Stomach (tissue), 4 donors: ENCODE data around the gene C1R.

Experiments used
- EP300 ChIP-seq: sonication (generic); formaldehyde crosslinking; IDR thresholded peaks from one replicate; pipeline ENCODE4 v1.6.1; 2017; ENCODE audit warnings: antibody characterized with exemption
- POLR2A ChIP-seq, 4 donors: fragments of 450-650 bp; IDR thresholded peaks; one replicate each; pipeline ENCODE4 v1.6.1; 2016; ENCODE audit warnings: antibody characterized with exemption in 4 of 4, control low read depth in 2 of 4, mild to moderate bottlenecking in 1 of 4, moderate library complexity in 1 of 4
- TF ChIP-seq, protein P1 (sequence below), 7 experiments: fragments of 450-650 bp in 4 of 7; fragments of 200-600 bp in 3 of 7; sonication (generic) in 3 of 7; IDR thresholded peaks; one replicate each; pipeline ENCODE4 v1.5.1; 2016 to 2019; ENCODE audit warnings: antibody characterized with exemption in 7 of 7, control low read depth in 2 of 7, mild to moderate bottlenecking in 1 of 7

DNA sequence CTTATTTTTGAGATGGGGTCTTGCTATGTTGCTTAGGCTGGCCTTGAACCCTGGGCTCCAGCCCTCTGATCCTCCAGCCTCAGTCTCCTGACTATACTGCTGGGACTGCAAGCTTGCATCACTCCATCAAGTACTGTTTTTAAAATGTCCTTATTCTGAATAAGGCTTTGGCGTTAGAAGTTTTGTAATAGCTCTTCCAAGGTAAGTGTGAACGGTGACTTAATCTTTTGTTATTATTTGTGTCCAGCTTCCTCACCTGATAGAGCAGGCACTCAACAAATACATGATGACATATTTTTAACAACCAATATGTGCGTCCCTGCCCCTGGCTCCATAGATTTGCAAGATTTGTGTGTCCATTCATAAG lies 15.4 kb upstream of the C1R start:
- TF ChIP-seq, protein P1, sequence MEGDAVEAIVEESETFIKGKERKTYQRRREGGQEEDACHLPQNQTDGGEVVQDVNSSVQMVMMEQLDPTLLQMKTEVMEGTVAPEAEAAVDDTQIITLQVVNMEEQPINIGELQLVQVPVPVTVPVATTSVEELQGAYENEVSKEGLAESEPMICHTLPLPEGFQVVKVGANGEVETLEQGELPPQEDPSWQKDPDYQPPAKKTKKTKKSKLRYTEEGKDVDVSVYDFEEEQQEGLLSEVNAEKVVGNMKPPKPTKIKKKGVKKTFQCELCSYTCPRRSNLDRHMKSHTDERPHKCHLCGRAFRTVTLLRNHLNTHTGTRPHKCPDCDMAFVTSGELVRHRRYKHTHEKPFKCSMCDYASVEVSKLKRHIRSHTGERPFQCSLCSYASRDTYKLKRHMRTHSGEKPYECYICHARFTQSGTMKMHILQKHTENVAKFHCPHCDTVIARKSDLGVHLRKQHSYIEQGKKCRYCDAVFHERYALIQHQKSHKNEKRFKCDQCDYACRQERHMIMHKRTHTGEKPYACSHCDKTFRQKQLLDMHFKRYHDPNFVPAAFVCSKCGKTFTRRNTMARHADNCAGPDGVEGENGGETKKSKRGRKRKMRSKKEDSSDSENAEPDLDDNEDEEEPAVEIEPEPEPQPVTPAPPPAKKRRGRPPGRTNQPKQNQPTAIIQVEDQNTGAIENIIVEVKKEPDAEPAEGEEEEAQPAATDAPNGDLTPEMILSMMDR (IDR thresholded peaks at IDR 0.05): no peak
- no peak for TF ChIP-seq EP300
- TF ChIP-seq POLR2A (IDR thresholded peaks at IDR 0.05): no peak
